HepG2 (cell line): Measurements from ENCODE around the gene FAT1. TPM values are rescaled to one million over a fixed set of nuclear protein-coding genes. Genes with fewer than 3 reads are reported as not detected.

Experiments
- BRF2 ChIP-seq: sonication (generic); formaldehyde crosslinking; IDR thresholded peaks from 2 replicates; pipeline ENCODE4 v1.8.1; 2022; ENCODE audit warnings: mild to moderate bottlenecking, missing genetic modification reagents
- CEBPG ChIP-seq: IDR thresholded peaks from 2 replicates; pipeline ENCODE4 v1.6.1; 2016
- EP300 ChIP-seq, 3 experiments: sonication (generic) in 1 of 3; formaldehyde crosslinking in 1 of 3; IDR thresholded peaks; 2 replicates each; pipeline versions ENCODE4 v1.5.1 to v1.6.1; 2011 to 2020; ENCODE audit warnings: low read depth in 2 of 3, low read length in 2 of 3, borderline replicate concordance in 1 of 3, improper control_type of control experiment in 1 of 3, mild to moderate bottlenecking in 1 of 3, missing genetic modification reagents in 1 of 3, moderate library complexity in 1 of 3
- ETV5 ChIP-seq: IDR thresholded peaks from 2 replicates; pipeline ENCODE4 v1.6.1; 2018; ENCODE audit warnings: missing biosample characterization, missing genetic modification reagents, inconsistent platforms, borderline replicate concordance
- GATA4 ChIP-seq: sonication (generic); IDR thresholded peaks from 2 replicates; pipeline ENCODE4 v1.6.1; 2016; ENCODE audit warnings: antibody characterized with exemption, low read depth, borderline replicate concordance
- HDAC2 ChIP-seq: sonication (generic); formaldehyde crosslinking; IDR thresholded peaks from 2 replicates; pipeline ENCODE4 v1.4.0; 2020; ENCODE audit warnings: missing genetic modification reagents
- HHEX ChIP-seq: IDR thresholded peaks from 2 replicates; pipeline ENCODE4 v1.6.1; 2016; ENCODE audit warnings: control low read depth
- KAT8 ChIP-seq: IDR thresholded peaks from 2 replicates; pipeline ENCODE4 v1.6.1; 2016; ENCODE audit warnings: missing genetic modification reagents, missing compliant biosample characterization
- SNRNP70 ChIP-seq: fragments of 200-400 bp; formaldehyde crosslinking; IDR thresholded peaks from 2 replicates; pipeline ENCODE4 v1.6.1; 2017; ENCODE audit warnings: mild to moderate bottlenecking, low read depth, low read length, moderate library complexity
- TAF15 ChIP-seq: fragments of 200-400 bp; formaldehyde crosslinking; IDR thresholded peaks from one replicate; pipeline ENCODE4 v1.6.1; 2018; ENCODE audit warnings: mild to moderate bottlenecking, low read depth, low read length; ENCODE audit not compliant: poor library complexity, severe bottlenecking
- UBTF ChIP-seq: sonication (generic); formaldehyde crosslinking; IDR thresholded peaks from 2 replicates; pipeline ENCODE4 v1.4.0; 2020; ENCODE audit warnings: mild to moderate bottlenecking, missing genetic modification reagents
- ZEB1 ChIP-seq: IDR thresholded peaks from 2 replicates; pipeline ENCODE4 v1.6.1; 2012; ENCODE audit warnings: mild to moderate bottlenecking, low read depth, inconsistent platforms; ENCODE audit not compliant: insufficient replicate concordance
- ZNF574 ChIP-seq: sonication (generic); formaldehyde crosslinking; IDR thresholded peaks from 2 replicates; pipeline ENCODE4 v1.4.0; 2020; ENCODE audit warnings: missing genetic modification reagents
- ZNF788 ChIP-seq: sonication (generic); formaldehyde crosslinking; IDR thresholded peaks from 2 replicates; pipeline ENCODE4 v1.5.0; 2020; ENCODE audit warnings: mild to moderate bottlenecking, missing genetic modification reagents, borderline replicate concordance
- polyA plus RNA-seq, 8 experiments: library from polyadenylated mRNA; depleted of rRNA in 3 of 8; stranded (reverse) in 7 of 8; unstranded in 1 of 8; fragments of >200 nt; fragmentation: Illumina TruSeq in 4 of 8; extraction: Trizol in 4 of 8; gene quantifications; 2 replicates each; pipeline versions ENCODE4 v1.2.1 to v1.2.3, GENCODE V29; 2011 to 2016; ENCODE audit warnings: low read depth in 4 of 8, missing spikeins in 1 of 8, mixed read lengths in 1 of 8; ENCODE audit not compliant: insufficient read depth in 1 of 8
- total RNA-seq, 5 experiments: library from RNA; depleted of rRNA; stranded (reverse); fragments of >200 nt; fragmentation: Illumina TruSeq; extraction: Trizol; gene quantifications; 2 replicates each; pipeline ENCODE4 v1.2.3, GENCODE V29; 2016; ENCODE audit warnings: low read depth in 1 of 5
- TF ChIP-seq, protein P1 (sequence below): sonication (generic); formaldehyde crosslinking; IDR thresholded peaks from 2 replicates; pipeline ENCODE4 v1.4.0; 2020; ENCODE audit warnings: missing genetic modification reagents, borderline replicate concordance
- TF ChIP-seq, protein P2 (sequence below): sonication (generic); formaldehyde crosslinking; IDR thresholded peaks from 2 replicates; pipeline ENCODE4 v1.5.0; 2020; ENCODE audit warnings: missing genetic modification reagents
- TF ChIP-seq, protein P3 (sequence below): IDR thresholded peaks from 2 replicates; pipeline ENCODE4 v1.6.1; 2016; ENCODE audit warnings: low read depth, borderline replicate concordance

FAT1 gene
- total and polyA plus RNA-seq, 2 of the 13 experiments (the other 11 are each of a cell fraction or from before 2014, with no cell fraction given), result 185 to 216 TPM

DNA sequence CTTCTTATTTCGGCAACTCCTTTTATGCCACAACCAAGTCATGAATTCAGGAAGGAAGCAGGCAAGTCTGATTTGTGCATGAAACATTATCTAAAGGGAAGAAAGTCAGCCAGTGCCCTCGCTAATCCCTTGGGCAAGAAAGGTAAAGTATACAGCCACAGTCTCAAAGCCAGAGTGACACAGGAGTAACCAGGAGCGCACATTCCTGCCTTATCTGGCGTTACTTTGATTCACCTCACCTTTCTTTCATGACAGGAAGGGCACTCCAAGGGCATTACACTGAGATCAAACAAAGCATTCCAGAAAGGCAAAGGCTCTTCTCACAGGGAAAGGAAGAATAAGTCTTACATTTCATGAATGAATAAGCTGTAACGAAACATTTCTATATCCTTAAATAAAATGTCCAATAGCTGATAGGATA is 38.8 kb downstream of the FAT1 start (continued):
- 0 out of 2 replicates have a peak, but pooled peaks have one; percentile 30 for TF ChIP-seq BRF2
- peak; percentile 77 for TF ChIP-seq CEBPG
- peak in 1 of 2 experiments; percentile 97; a peak in 2 of 4 replicates for TF ChIP-seq EP300 (IDR thresholded peaks at IDR 0.05; ENCODE audit: low read depth in 2 of 2, low read length in 2 of 2)
- TF ChIP-seq EP300 (CRISPR knock-in tag; IDR thresholded peaks at IDR 0.05; ENCODE audit: borderline replicate concordance), result peak; percentile 99
- TF ChIP-seq ETV5 (CRISPR knock-in tag), result peak; percentile 99
- TF ChIP-seq HDAC2 (CRISPR knock-in tag), result peak; percentile 95
- TF ChIP-seq, protein P1, sequence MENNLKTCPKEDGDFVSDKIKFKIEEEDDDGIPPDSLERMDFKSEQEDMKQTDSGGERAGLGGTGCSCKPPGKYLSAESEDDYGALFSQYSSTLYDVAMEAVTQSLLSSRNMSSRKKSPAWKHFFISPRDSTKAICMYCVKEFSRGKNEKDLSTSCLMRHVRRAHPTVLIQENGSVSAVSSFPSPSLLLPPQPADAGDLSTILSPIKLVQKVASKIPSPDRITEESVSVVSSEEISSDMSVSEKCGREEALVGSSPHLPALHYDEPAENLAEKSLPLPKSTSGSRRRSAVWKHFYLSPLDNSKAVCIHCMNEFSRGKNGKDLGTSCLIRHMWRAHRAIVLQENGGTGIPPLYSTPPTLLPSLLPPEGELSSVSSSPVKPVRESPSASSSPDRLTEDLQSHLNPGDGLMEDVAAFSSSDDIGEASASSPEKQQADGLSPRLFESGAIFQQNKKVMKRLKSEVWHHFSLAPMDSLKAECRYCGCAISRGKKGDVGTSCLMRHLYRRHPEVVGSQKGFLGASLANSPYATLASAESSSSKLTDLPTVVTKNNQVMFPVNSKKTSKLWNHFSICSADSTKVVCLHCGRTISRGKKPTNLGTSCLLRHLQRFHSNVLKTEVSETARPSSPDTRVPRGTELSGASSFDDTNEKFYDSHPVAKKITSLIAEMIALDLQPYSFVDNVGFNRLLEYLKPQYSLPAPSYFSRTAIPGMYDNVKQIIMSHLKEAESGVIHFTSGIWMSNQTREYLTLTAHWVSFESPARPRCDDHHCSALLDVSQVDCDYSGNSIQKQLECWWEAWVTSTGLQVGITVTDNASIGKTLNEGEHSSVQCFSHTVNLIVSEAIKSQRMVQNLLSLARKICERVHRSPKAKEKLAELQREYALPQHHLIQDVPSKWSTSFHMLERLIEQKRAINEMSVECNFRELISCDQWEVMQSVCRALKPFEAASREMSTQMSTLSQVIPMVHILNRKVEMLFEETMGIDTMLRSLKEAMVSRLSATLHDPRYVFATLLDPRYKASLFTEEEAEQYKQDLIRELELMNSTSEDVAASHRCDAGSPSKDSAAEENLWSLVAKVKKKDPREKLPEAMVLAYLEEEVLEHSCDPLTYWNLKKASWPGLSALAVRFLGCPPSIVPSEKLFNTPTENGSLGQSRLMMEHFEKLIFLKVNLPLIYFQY (CRISPR knock-in tag), result peak; percentile 36; the same call in 1 of the 2 replicates
- peak; percentile 35; the same call in 1 of the 2 replicates for TF ChIP-seq KAT8 (CRISPR knock-in tag)
- TF ChIP-seq GATA4, result peak; percentile 98
- TF ChIP-seq, protein P2, sequence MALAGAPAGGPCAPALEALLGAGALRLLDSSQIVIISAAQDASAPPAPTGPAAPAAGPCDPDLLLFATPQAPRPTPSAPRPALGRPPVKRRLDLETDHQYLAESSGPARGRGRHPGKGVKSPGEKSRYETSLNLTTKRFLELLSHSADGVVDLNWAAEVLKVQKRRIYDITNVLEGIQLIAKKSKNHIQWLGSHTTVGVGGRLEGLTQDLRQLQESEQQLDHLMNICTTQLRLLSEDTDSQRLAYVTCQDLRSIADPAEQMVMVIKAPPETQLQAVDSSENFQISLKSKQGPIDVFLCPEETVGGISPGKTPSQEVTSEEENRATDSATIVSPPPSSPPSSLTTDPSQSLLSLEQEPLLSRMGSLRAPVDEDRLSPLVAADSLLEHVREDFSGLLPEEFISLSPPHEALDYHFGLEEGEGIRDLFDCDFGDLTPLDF (CRISPR knock-in tag), result no peak
- no peak for TF ChIP-seq TAF15
- TF ChIP-seq UBTF, result peak; percentile 52; the same call in 1 of the 2 replicates
- TF ChIP-seq, protein P3, sequence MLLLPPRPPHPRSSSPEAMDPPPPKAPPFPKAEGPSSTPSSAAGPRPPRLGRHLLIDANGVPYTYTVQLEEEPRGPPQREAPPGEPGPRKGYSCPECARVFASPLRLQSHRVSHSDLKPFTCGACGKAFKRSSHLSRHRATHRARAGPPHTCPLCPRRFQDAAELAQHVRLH (CRISPR knock-in tag), result 0 out of 2 replicates have a peak, but pooled peaks have one; percentile 41
- TF ChIP-seq SNRNP70, result no peak
- 0 out of 2 replicates have a peak, but pooled peaks have one; percentile 30 for TF ChIP-seq ZNF788 (CRISPR knock-in tag)
- TF ChIP-seq ZNF574, result 0 out of 2 replicates have a peak, but pooled peaks have one; percentile 36
- peak; percentile 88 for TF ChIP-seq ZEB1
- TF ChIP-seq HHEX (CRISPR knock-in tag), result no peak
